ENCODE measurements around the gene CD226.

- TF ChIP-seq YY1 (IDR thresholded peaks at IDR 0.05; ENCODE audit: insufficient read depth, insufficient read length) (no peak), SUZ12 (IDR thresholded peaks at IDR 0.05; ENCODE audit: extremely low read depth, insufficient read depth, insufficient read length) (no peak)
These were observed 103.0 kb downstream of the CD226 start for GRCh38 chr18:69844656-69845055.
